ENCODE results near the gene BCL2A1.

DNA sequence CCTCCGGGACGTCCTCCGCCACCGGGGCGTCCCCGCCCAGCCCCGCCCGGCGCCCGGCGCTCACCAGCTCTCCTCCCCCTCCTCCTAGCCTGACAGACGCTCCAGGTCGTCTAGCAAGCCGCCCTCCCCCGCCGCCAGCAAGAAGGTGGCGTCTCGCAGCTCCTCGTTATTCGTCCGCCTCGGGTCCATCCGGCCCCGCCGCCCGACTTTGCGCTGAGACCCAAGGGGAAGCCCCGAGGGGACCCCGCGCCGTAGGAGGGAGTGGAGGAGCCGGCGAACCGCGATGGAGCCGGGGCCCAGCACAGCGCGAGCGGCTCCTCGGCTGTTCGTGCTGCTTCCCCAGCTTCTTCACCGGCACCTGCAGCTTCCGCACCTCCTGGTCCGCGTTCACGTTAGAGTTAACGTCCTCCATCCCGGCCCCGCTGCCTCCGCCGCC, 47.9 kb downstream of the BCL2A1 start:
- TF ChIP-seq, protein P1, sequence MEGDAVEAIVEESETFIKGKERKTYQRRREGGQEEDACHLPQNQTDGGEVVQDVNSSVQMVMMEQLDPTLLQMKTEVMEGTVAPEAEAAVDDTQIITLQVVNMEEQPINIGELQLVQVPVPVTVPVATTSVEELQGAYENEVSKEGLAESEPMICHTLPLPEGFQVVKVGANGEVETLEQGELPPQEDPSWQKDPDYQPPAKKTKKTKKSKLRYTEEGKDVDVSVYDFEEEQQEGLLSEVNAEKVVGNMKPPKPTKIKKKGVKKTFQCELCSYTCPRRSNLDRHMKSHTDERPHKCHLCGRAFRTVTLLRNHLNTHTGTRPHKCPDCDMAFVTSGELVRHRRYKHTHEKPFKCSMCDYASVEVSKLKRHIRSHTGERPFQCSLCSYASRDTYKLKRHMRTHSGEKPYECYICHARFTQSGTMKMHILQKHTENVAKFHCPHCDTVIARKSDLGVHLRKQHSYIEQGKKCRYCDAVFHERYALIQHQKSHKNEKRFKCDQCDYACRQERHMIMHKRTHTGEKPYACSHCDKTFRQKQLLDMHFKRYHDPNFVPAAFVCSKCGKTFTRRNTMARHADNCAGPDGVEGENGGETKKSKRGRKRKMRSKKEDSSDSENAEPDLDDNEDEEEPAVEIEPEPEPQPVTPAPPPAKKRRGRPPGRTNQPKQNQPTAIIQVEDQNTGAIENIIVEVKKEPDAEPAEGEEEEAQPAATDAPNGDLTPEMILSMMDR (conservative IDR thresholded peaks at IDR 0.05 in 1 of 2, IDR thresholded peaks at IDR 0.05 in 1 of 2; ENCODE audit: low read depth in 1 of 2, low read length in 2 of 2), result no peak
- no peak for TF ChIP-seq EZH2 (IDR thresholded peaks at IDR 0.05; ENCODE audit: low read length, missing control alignments)

Data from fibroblast of lung (primary cell).